A673 (cell line): Measurements from ENCODE around the gene GALNT9.

Experiments used
- CTCF ChIP-seq: fragments of 300-800, 200-600 bp; sonication (generic); conservative IDR thresholded peaks from 2 replicates; pipeline ENCODE4 v1.5.1; 2017; ENCODE audit warnings: low read depth, mild to moderate bottlenecking, antibody characterized with exemption, low read length, moderate library complexity, mixed read lengths
- EZH2 ChIP-seq: fragments of 200-600 bp; sonication (generic); IDR thresholded peaks from 2 replicates; pipeline ENCODE4 v1.6.1; 2017; ENCODE audit warnings: borderline replicate concordance, low read depth, mild to moderate bottlenecking, mixed read lengths, antibody characterized with exemption, low read length; ENCODE audit not compliant: poor library complexity, severe bottlenecking

GRCh38 chr12:132200800-132201199, 128.6 kb downstream of the GALNT9 start:
- TF ChIP-seq EZH2, result no peak
- TF ChIP-seq CTCF, result no peak
